HUES64 (cell line): ENCODE results near the gene SFXN3.

Source experiments
- H3K27ac ChIP-seq: 2 replicates; pipeline ENCODE4 v1.7.0; 2013; ENCODE audit warnings: low read depth, low read length, inconsistent platforms
- H3K27me3 ChIP-seq: 2 replicates; pipeline ENCODE4 v1.6.1; 2013; ENCODE audit warnings: mild to moderate bottlenecking, low read length; ENCODE audit not compliant: insufficient read depth
- H3K36me3 ChIP-seq: 2 replicates; pipeline ENCODE4 v1.6.1; 2013; ENCODE audit warnings: mild to moderate bottlenecking, low read length; ENCODE audit not compliant: insufficient read depth
- H3K4me1 ChIP-seq: 2 replicates; pipeline ENCODE4 v1.6.1; 2013; ENCODE audit warnings: mild to moderate bottlenecking, low read length, moderate library complexity; ENCODE audit not compliant: insufficient read depth
- H3K4me3 ChIP-seq: 2 replicates; pipeline ENCODE4 v1.5.1; 2013; ENCODE audit warnings: mild to moderate bottlenecking, low read length, moderate library complexity
- H3K9ac ChIP-seq: 2 replicates; pipeline ENCODE4 v1.6.1; 2013; ENCODE audit warnings: mild to moderate bottlenecking, low read depth, low read length
- H3K9me3 ChIP-seq: 2 replicates; pipeline ENCODE4 v1.6.1; 2013; ENCODE audit warnings: low read depth, low read length; ENCODE audit not compliant: insufficient read depth
- WGBS: fragments of 150-250, 120-280 bp; methylation state at CpG from one replicate; pipeline ENCODE4 v1.1.7; 2013; ENCODE audit warnings: missing lambda C conversion rate; 5-methylcytosine and 5-hydroxymethylcytosine counted together

SFXN3 gene

GRCh38 chr10:101042118-101042517 lies 11.1 kb downstream of the SFXN3 start:
- WGBS, result 85% methylated on average over 4 of the region's 4 CpGs
- no peak overlapping the region for H3K27ac ChIP-seq
- peak overlapping the region; percentile 73 for H3K4me3 ChIP-seq
- no peaks in the 10 kb centered on the region for H3K9me3 ChIP-seq
- H3K27me3 ChIP-seq, result peaks cover 61% of the 10 kb centered on the region
- H3K4me1 ChIP-seq, result peaks cover 17% of the 10 kb centered on the region
- no peaks in the 10 kb centered on the region for H3K36me3 ChIP-seq
- H3K9ac ChIP-seq, result no peak overlapping the region

DNA sequence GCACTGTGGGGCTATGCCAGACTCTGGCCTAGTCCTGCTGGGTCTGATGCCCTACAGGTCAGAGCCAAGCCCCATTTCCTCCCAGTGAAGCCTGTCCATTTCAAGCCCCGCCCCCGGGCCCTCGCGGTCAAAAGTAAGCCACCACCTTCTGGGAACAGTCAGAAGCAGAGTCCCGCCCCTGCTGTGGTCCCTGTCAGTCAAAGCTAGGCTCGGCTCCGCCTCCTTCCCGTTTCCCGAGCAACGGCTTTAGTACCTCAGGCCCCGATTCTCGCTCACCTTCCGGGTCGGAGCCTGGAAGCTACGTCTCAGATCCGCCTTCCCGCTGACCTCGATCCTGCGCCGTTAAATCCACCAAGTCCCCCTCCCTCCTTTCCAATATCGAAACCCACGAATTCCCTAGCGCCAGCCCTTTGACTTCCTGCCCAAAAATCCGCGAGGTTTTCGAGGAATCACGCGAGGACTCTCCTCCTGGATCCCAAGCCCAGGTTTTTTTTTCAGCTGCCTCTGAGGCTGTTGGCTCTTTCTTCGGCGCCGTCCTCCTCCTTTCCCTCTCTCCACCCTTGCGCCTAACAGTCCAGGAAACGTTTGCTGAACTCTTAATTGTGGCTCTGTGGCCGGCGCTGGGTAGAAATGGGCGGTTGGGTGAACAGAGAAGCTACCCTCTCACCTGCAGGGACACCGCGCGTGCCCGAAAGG lies 11.8 kb downstream of the SFXN3 start:
- Histone ChIP-seq H3K4me1 (peaks cover 18% of the 10 kb centered on the region), H3K27me3 (peaks cover 67% of the 10 kb centered on the region), H3K9me3 (no peaks in the 10 kb centered on the region), H3K36me3 (no peaks in the 10 kb centered on the region), H3K9ac (peak overlapping the region; percentile 70), H3K4me3 (peak overlapping the region; percentile 73), H3K27ac (peak overlapping the region; percentile 46)
- 2% methylated on average over 40 of the region's 40 CpGs for WGBS

GRCh38 chr10:101043363-101043707 lies 12.3 kb downstream of the SFXN3 start:
- Histone ChIP-seq H3K4me1 (peaks cover 18% of the 10 kb centered on the region), H3K9ac (peak overlapping the region; percentile 70), H3K27ac (peak overlapping the region; percentile 46; the same call in 1 of the 2 replicates), H3K36me3 (no peaks in the 10 kb centered on the region), H3K9me3 (no peaks in the 10 kb centered on the region), H3K27me3 (peaks cover 68% of the 10 kb centered on the region), H3K4me3 (peak overlapping the region; percentile 73)
- 28% methylated on average over 2 of the region's 2 CpGs for WGBS

GRCh38 chr10:101044117-101044516 lies 13.1 kb downstream of the SFXN3 start:
- H3K9ac ChIP-seq, result no peak overlapping the region
- WGBS, result 89% methylated on average over 2 of the region's 2 CpGs

GRCh38 chr10:101046332-101047238 lies 15.6 kb downstream of the SFXN3 start:
- 13% methylated on average over 25 of the region's 25 CpGs for WGBS
- Histone ChIP-seq H3K36me3 (no peaks in the 10 kb centered on the region), H3K9ac (no peak overlapping the region), H3K4me3 (peak overlapping the region; percentile 26; the same call in 1 of the 2 replicates), H3K27ac (no peak overlapping the region), H3K9me3 (no peaks in the 10 kb centered on the region), H3K27me3 (peaks cover 88% of the 10 kb centered on the region), H3K4me1 (peaks cover 30% of the 10 kb centered on the region)

More at GRCh38 chr10:101044117-101044516, 13.1 kb downstream of the SFXN3 start:
- Histone ChIP-seq H3K4me3 (no peak overlapping the region), H3K4me1 (peaks cover 22% of the 10 kb centered on the region), H3K27ac (no peak overlapping the region), H3K27me3 (peaks cover 76% of the 10 kb centered on the region), H3K9me3 (no peaks in the 10 kb centered on the region), H3K36me3 (no peaks in the 10 kb centered on the region)

DNA sequence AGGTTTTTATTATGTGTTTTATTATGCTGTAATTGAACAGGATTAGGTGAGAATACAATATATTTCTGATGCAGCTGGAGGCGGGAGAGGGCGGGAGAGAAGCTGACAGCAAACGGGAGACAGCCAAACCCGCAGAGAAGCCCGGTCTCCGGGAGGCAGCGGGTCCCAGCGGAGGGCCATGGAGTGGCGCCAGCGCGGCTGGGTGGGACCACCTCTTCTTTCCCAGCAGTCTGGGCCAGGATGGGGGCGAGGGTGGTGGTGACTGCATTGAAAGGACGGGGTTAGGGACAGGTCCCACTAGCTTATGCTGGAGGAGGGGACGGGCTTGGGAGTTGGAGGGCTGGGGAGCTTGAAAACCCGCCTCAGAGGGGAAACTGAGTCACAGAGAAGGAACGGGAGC lies 16.2 kb downstream of the SFXN3 start:
- H3K9ac ChIP-seq, result no peak overlapping the region
- 9% methylated on average over 16 of the region's 16 CpGs for WGBS
- H3K36me3 ChIP-seq, result no peaks in the 10 kb centered on the region
- H3K4me1 ChIP-seq, result peaks cover 29% of the 10 kb centered on the region
- peak overlapping the region; percentile 26; the same call in 1 of the 2 replicates for H3K4me3 ChIP-seq
- peaks cover 93% of the 10 kb centered on the region for H3K27me3 ChIP-seq
- no peak overlapping the region for H3K27ac ChIP-seq
- H3K9me3 ChIP-seq, result no peaks in the 10 kb centered on the region

- WGBS, result 6% methylated on average over 62 of the region's 62 CpGs
- peaks cover 93% of the 10 kb centered on the region for H3K27me3 ChIP-seq
- H3K9ac ChIP-seq, result no peak overlapping the region
- peaks cover 25% of the 10 kb centered on the region for H3K4me1 ChIP-seq
- H3K9me3 ChIP-seq, result no peaks in the 10 kb centered on the region
- H3K27ac ChIP-seq, result no peak overlapping the region
- peak overlapping the region; percentile 31; the same call in 1 of the 2 replicates for H3K4me3 ChIP-seq
- H3K36me3 ChIP-seq, result no peaks in the 10 kb centered on the region
Observed at GRCh38 chr10:101047961-101048892, 17.2 kb downstream of the SFXN3 start.

GRCh38 chr10:101050208-101051069 lies 19.4 kb downstream of the SFXN3 start:
- Histone ChIP-seq H3K27me3 (peaks cover 73% of the 10 kb centered on the region), H3K27ac (no peak overlapping the region), H3K9ac (no peak overlapping the region; the same call in 1 of the 2 replicates), H3K4me1 (peaks cover 20% of the 10 kb centered on the region; the same call in 1 of the 2 replicates), H3K4me3 (peak overlapping the region; percentile 36; the same call in 1 of the 2 replicates), H3K9me3 (no peaks in the 10 kb centered on the region), H3K36me3 (no peaks in the 10 kb centered on the region)
- WGBS, result 9% methylated on average over 42 of the region's 42 CpGs

- Histone ChIP-seq H3K4me3 (no peak overlapping the region), H3K4me1 (peaks cover 13% of the 10 kb centered on the region; the same call in 1 of the 2 replicates)
- WGBS, result 91% methylated on average over 3 of the region's 3 CpGs
Observed at GRCh38 chr10:101052285-101052684, 21.3 kb downstream of the SFXN3 start.

GRCh38 chr10:101053516-101053915 lies 22.5 kb downstream of the SFXN3 start:
- Histone ChIP-seq H3K4me1 (peaks cover 11% of the 10 kb centered on the region; the same call in 1 of the 2 replicates), H3K9ac (no peak overlapping the region), H3K27ac (no peak overlapping the region), H3K4me3 (no peak overlapping the region), H3K27me3 (peaks cover 43% of the 10 kb centered on the region), H3K9me3 (no peaks in the 10 kb centered on the region), H3K36me3 (no peaks in the 10 kb centered on the region)

More at GRCh38 chr10:101052285-101052684, 21.3 kb downstream of the SFXN3 start:
- H3K27me3 ChIP-seq, result peaks cover 55% of the 10 kb centered on the region
- H3K9me3 ChIP-seq, result no peaks in the 10 kb centered on the region
- H3K9ac ChIP-seq, result no peak overlapping the region
- H3K36me3 ChIP-seq, result no peaks in the 10 kb centered on the region
- no peak overlapping the region for H3K27ac ChIP-seq
